Measurements from ENCODE around the gene CTDP1.
"Not testable (repeated sequence)": the region's sequence is repeated elsewhere in the genome, so short reads cannot be mapped to it uniquely, and the experiment has no call there.

The CTDP1 gene

DNA sequence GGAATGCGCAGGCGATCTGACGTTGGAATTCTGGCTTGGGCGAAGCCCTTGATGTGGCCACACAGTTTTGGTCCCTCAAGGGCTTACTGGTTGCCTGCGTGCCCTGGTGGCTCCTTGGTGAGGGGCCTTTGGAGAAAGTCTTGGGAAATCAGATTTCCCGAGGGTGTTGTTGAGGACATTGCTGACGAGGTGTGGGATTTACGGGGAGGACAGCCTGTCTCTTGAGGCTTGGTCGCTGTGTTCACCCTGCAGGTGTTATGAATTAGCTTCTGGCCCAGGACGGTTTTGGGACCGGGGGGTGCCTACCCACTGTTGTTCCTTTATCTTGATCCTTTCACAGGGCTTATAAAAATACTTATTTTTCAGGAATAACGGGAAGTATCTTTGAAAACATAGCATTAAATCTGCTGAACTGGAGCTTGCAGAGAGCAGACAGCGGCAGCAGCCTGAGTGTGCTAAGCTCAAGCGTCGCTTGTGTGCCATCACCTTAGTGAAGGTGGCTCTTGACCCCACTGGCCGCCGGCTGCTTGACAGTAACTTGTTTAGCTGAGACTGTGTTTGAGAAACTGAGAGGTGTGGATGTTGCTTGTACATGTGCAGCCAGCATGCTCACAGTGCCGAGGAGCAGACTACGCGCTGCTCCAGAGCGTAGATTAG lies 4.2 kb downstream of the CTDP1 start:
- no peak for DNase-seq

DNA sequence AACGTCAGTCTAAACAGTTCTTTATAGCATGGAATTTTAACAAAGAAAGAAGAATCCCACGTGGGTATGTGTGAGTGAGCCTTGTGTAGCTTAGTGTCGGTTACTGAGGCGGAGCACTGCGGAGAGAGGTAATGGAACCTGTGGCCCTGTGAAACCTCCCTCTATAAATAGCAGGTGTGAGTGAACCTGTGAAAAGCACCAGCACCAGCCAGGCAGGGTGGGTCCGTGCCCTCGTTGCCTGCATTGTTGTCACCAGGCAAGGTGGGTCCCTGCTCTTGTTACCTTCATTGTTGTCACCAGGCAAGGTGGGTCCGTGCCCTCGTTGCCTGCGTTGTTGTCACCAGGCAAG lies 4.7 kb downstream of the CTDP1 start:
- DNase-seq: no peak

DNA sequence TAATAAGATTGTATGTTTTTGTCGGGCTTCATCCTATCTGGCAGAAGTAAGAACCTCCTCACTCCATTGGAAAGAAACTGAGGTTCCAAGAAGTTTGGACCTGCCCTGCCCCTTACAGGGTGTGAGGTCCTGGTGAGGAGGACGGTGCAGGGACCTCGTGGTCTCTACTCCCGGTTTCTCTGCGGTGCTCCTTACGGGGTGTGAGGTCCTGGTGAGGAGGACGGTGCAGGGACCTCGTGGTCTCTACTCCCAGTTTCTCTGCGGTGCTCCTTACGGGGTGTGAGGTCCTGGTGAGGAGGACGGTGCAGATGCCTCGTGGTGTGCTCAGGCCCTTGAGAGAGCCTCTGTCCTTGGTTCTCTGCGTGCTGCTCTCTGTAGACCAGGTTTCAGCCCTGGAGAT lies 5.2 kb downstream of the CTDP1 start:
- no peak for DNase-seq

DNA sequence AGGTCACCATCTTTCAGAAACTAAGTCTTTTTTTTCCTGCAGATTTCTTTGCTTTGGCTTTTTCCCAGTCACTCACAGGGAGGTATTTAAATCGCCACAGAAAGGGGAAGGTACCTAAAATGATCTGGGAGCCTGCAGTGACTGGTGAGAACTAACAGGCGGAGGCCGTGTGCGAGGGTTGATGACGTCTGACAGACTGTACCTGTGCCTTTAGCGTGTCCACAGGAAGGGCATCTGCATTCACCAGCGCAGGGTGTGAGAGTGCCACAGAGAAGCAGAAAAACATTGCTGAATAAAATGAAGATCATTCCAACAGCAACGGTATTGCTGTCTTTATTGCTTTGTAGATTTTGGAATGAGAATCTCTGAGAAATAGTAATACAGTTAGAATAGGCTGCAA lies 5.7 kb downstream of the CTDP1 start:
- DNase-seq: no peak

DNA sequence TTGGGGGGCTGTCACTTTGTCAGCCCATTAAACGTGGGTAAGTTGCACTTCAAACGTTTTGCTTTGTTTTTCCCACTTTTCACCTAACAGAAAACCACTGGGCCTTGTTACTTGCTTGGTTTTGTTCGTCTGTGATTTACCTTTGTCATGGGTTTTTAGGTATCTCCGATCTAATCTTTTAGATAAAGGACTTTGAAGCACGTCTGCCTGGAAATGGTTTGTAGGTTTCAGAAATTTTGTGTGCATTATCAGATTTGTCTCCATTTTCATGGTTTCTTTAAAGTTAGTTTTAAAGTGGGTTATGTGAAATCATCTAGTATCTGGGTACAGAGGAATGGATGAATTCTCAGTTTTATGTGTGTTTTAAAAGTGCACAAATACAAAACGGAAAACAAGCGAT lies 6.4 kb downstream of the CTDP1 start:
- no peak for DNase-seq

DNA sequence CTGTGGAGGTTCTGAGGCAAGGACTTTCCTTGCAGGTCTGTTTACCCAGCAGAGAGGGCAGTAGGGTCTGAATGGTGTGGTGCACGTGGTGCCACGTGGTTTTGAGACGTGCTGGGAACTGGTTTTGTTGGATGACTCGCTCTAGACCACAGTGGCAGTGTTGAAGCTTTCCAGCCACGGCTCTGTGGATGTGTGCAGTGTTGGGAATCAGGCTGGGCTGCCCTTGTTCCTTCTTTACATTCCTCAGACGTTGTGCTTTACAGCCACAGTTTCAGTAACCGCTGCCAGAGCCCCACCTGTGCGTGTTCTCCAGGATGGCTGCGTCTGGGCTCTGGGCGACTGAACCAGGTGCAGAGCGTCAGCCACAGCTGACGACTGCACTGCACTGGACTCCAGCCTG lies 8.2 kb downstream of the CTDP1 start:
- DNase-seq: no peak

DNA sequence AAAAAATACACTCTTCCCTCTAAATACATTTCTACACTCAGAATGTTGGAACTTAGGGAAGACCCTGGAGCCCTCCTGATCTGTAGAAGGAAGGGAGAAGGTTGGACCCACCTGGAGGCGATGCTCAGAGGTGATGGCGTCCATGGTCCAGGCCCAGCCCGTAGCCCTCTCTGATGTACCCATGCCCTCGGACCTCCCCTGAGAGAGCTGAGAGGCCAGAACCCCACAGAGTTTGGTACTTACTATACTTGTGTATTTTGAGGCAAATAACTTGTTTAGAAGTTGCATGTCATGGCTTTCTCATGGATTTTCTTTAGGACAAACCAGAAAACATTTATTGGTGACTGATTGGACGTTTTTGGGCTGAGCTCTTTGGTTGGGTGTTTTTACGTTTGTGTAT lies 10.5 kb downstream of the CTDP1 start:
- no peak for DNase-seq

DNA sequence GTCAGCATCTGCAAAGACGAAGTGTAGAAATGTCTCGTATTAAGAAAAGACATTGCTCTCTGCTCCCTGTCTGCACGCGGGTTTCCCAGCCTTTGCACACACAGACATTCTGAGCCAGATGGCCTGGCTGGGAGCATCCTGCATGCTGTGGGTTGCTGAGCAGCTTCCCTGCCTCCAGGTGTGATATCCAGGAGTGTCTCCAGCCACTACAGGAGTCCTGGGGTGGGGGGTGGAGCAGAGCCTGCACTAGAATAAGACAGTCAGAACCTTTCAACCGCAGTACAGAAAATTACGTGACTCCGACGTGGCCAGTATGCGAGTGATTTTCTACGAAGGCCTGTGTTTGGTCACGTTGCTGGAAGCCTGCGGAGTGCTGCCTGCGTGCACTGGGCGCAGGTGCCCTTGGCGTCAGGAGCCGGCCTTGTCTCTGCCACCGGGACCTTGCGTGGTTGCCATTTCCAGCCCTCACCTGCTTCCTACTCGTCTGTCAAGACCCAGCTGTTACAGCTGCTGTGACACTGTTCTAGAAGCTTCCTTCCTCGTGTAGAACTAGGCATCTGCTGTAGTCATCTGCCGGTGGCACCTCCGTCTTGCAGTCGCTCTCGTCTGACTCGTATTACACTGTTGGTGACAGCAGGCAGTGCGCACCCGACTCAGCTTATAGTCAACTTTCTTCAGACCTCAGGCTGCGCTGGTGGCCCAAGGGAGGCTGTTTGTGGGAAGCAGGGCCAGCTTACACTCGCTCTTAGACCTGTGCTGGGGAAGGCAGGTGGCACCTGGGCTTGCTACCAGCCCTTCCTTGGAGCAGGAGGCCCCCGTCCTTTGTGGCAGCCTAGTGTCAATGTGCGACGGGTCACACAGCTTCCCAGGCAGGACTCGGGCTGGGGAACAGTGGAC lies 11.2 kb downstream of the CTDP1 start:
- DNase-seq: no peak

DNA sequence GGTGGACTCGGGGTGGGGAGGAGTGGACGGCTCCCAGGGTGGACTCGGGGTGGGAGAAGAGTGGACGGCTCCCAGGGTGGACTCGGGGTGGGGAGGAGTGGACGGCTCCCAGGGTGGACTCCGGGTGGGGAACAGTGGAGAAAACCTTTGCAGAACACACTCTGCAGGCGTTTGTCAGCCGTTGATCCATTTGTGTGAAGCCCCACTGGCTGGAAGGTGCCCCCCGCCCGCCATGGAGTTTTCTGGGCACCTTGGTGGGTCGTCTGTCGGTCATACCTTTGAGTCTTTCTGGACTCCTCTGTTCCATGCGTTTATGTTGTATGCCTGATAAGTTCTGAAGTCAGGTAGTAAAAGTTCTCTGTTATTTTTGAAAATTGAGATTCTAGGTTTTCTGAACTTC lies 12.5 kb downstream of the CTDP1 start:
- DNase-seq: no peak

DNA sequence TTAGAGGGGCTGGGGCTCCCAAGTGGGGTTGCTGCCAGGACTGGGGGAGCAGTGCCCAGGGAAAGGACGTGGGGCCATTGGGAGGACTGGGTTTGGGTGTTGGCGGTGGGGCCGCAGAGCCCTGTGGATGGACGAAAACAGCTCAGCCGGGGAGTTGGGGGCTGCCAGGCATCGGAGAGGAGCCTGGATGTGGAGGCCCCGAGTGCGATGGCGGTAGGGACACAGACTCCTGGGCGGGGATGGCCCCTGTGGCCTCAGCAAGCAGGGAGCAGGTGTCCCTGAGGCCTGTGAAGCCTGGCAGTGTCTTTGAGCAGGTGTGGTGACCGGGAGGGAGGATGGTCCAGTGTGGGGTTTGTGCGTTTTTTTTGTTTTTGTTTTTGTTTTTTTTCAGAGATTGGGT lies 13.3 kb downstream of the CTDP1 start:
- no peak for DNase-seq

DNA sequence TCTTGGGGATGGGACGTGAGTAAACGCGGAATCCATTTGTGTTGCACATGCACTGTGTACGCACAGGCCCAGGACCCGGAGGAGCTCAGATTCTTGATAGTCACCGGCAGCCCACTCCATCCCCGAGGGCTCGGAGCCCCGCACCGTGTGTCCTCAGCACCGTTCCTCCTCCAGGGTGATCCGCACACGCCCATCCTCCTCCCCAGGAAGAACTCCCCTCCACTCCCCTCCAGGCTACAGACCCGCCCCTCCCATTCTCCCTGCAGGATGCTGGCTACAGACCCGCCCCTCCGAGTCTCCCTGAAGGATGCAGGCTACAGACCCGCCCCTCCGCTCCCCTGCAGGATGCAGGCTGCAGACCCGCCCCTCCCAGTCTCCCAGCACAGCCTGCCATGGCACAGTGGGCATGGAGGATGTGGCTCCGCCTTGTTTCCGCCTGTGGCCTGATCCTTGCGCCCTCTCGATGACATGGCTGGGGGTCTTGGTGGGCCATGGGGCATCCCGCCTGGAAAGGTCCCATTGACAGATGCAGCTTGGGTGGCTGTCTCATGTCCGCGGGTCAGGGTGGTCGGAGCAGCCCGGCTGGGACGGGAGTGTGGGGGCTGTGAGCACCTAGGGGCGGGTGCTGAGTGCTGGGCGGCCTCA lies 14.1 kb downstream of the CTDP1 start:
- DNase-seq: no peak

DNA sequence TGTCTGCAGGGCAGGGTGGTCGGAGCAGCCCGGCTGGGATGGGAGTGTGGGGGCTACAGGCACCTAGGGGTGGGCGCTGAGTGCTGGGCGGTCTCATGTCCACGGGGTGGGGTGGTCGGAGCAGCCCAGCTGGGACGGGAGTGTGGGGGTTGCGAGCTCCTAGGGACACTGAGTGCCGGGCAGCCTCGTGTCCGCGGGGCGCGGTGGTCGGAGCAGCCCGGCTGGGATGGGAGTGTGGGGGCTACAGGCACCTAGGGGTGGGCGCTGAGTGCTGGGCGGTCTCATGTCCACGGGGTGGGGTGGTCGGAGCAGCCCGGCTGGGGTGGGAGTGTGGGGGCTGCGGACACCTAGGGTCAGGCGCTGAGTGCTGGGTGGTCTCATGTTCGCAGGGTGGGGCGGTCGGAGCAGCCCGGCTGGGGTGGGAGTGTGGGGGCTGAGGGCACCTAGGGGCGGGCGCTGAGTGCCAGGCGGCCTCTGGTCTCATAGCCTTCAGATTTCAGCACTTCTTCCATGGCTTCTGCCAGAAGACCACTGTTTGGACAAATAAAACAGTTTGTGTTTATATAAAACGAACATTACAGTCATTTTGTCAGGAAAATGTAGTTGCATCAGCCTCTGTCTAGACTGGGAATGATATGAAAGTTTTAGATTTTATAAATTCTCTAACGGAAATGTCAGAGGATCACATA lies 14.7 kb downstream of the CTDP1 start:
- DNase-seq: not testable (repeated sequence)

DNA sequence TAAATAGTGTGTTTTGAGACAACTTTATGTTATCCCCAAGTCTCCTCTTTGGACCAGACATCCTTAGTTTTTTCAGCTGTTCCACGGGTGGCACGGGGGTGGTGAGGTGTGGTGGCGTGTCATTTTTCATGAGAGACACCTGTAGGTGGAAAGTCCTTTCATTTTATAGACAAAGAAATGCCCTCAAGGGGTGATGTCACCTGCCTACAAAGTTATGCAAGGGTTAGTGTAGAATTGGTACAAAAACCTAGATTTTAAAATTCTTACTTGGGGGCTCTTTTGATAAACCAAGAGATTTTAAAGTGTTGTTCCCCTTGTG lies 15.3 kb downstream of the CTDP1 start:
- no peak for DNase-seq

DNA sequence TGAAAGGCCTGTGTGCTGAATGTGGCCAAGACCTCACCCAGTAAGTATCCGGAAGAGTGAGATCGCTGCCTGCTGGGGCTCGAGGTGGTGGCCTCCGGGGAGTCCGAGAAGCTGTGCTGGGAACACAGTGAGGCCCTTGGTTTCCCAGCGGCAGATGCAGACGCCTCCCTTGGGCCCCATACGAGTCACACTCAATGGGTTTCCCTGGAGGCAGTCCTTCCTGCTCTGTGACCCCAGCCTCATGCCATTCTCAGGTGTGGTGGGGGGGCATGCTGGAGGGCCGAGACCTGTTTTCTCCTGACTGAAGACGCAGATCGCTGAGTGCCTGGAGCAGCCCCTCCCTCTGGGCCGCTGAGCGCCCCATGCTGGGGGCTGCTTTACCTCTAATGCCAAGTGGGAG lies 15.7 kb downstream of the CTDP1 start:
- DNase-seq: no peak

DNA sequence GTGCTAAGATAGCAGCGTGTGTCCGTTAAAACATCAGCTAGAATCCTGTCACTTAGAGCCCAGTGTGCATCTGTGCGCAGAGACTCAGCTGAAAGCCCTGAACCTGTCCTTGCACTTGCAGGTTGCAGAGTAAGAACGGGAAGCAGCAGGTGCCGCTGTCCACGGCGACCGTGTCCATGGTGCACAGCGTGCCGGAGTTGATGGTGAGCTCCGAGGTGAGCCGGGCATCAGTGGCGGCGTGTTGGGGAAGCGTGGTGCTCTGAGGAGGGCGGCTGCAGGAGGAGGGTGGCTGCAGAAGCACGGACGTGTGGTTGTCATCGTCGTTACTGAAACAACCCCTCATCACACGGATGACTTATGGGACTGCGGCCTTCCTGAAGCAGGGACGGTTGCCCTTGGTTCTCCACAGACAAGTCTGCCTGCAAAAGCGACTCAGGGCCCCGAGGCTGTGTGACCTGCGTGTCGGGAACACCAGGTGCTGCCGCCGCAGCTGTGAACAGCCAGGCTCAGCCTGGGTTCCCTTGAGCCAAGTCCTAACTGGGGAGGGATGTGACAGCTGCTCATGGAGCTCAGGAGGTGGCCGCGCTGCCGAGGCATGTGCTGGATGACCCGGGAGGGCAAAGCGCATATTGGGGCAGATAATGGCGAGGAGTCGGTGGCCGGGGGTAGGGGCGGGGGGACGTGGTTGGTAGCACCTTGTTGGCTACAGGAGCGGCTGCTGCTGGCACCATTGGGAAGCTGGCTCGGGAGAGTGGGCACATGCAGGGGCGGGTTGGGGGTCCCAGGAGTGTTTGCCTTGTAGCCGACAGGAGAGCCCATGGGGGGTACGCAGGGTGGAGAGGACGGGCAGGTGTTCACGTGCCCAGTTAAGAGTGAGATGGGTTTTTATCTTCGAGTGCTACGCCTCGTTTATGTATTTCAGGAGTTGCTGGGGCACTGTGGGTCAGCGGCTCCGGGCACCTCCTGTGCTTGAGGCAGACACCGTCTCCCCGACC lies 16.6 kb downstream of the CTDP1 start:
- DNase-seq: no peak

DNA sequence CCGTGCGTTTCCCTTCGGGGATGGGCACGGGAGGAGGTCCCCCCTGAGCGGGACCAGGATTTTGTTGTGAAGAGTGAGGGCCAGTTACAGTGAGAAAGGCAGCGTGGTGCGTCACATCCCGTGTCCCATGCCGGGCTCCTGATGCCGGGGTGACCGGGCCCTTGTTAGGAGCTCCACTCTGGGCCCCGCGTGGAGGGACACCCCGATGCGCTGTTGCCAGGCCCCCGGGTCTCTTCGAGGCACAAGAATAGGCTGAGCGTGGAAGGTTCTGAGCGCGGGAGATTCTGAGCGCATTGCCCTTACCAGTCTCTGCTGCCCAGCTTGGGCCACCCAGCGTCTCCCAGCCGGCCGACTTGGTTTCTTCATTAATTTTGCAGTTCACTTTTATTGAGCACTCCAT lies 17.6 kb downstream of the CTDP1 start:
- no peak for DNase-seq

DNA sequence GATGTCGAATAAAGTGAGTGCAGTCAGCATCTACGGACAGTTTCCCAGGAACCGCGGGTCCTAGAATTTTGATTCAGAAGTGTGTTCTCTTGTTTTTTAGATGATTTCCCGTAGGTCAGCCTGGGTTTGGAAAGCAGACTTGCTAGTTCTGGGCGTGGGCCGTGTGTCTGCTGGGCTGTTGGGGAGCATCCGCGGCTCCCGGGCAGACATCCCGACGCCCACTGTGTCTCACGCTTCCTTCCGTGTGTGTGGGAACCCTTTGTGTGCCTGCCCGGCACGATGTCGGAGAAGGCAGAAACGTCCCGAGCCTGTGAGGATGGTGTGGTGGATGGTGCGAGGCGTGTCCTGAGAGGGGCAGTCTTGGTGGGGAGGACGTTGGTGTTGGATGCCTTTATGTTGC lies 18.4 kb downstream of the CTDP1 start:
- no peak for DNase-seq

DNA sequence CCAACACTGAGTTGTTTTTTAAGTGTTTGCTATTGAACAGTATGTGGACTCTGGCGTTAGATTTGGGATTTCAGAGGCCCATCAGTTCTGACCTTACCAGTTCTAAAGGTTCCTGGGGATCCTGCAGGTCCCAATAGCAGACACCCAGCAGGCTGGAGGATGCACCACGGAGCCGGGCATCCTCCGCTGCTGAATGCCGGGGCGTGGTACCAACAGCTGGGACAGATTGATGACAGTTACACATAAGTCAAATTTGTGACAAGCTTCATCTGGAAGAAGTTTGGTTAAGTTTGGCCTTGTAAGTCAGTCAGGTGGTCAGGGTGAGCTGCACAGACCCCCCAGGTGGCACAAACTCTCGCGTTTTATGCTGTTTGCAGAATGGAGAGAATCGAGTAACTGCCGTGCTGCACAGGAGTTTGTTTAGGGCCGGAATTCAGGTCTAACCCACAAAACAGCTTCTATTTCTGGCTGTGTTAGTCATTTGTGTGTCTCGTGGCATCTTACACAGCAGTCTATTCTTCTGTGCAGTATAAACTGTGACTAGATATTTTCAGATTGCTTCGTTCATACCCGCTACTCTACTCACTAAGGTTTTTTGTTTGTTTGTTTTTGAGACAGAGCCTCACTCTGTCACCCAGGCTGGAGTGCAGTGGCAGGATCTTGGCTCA lies 19.2 kb downstream of the CTDP1 start:
- DNase-seq: no peak

DNA sequence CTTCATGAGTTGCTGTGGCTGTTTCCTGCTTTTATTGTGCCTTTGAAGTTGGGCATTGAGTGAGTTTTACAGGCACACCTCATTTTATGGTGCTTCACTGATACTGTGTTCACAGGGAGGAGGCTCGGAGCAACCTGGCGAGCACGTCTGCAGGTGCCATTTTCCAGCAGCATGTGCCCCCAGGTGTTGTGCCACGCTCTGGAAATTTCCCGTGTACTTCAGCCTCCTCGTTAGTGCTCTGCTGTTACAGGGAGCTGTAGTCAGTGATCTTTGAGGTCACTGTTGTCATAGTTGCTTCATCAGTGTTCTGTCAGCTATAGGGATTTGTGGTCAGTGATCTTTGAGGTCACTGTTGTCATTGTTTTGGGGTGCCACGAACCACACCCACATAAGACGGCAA lies 20.1 kb downstream of the CTDP1 start:
- DNase-seq: no peak

DNA sequence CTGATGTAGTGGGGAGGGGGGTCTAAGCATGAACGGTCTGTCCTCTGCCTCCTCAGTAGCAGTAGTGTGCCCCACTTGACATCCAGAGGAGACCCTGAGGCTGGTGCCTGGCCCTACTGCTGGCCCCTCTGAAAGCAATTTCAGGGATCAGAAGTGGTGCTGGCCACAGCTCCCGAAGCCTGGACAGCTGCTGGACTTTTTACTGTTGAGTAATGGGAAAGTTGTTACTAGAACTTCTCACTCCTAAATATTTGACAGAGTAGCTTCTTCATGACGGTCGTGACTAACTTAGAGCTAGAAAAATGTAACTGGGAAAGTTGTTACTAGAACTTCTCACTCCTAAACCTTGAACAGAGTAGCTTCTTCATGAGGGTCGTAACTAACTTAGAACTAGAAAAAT lies 23.3 kb downstream of the CTDP1 start:
- no peak for DNase-seq

DNA sequence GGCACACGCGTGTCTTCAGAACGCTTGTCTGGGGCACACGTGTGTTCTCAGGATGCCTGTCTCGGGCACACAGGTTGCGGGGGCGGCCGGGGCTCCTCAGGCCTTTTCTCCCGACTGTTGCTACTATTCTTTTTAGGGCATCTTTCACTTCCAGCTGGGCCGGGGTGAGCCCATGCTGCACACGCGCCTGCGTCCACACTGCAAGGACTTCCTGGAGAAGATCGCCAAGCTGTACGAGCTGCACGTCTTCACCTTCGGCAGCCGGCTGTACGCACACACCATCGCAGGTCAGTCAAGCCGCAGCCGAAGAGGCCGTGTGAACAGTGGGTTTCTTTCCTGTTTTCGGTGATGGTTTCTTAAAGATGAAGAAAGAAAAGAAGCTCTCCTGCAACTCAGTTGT lies 25.0 kb downstream of the CTDP1 start:
- DNase-seq: no peak

DNA sequence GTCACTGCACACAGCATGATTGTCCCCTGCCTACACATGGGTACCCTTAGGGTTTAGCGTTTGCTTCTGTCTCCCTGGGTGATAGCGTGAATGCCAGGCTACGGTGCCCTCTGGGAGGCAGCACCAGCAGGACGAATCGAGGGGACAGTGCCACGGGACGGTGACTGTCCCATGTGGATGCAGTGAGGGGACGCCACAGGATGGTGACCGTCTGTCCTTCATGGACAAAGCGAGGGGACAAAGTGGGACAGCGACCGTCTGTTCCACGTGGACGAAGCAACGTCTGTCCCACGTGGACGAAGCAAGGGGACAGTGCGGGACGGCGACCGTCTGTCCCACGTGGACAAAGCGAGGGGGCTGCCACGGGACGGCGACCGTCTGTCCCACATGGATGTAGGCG lies 25.7 kb downstream of the CTDP1 start:
- no peak for DNase-seq
